GM19468 (cell line): Measurements from ENCODE around the gene PARD6B.
"Not testable (repeated sequence)": the region's sequence is repeated elsewhere in the genome, so short reads cannot be mapped to it uniquely, and the experiment has no call there.

Source experiments
- ATAC-seq: cut with Tn5 transposase; IDR thresholded peaks from one replicate; pipeline ENCODE4 v1.9.1; 2021; ENCODE audit warnings: mild to moderate bottlenecking, moderate library complexity, moderate number of reproducible peaks; ENCODE audit not compliant: unreplicated experiment; ENCODE audit errors: extremely low read depth

Gene PARD6B

GRCh38 chr20:50794181-50794845, 62.9 kb downstream of the PARD6B start:
- no peak for ATAC-seq

GRCh38 chr20:50794846-50795634, 63.7 kb downstream of the PARD6B start, which contains the start of gene BCAS4:
Gene BCAS4, plus strand, starts transcription at chr20:50795061. Its CDS starts 23 bp downstream, at chr20:50795084.
- ATAC-seq = peak; percentile 38

GRCh38 chr20:50797142-50797541, 65.8 kb downstream of the PARD6B start:
- ATAC-seq = no peak

- no peak for ATAC-seq
These were observed 67.3 kb downstream of the PARD6B start for GRCh38 chr20:50798650-50799049.

- no peak for ATAC-seq
These were observed 68.0 kb downstream of the PARD6B start for GRCh38 chr20:50799176-50799889.

- peak; percentile 53 for ATAC-seq
These were observed 68.6 kb downstream of the PARD6B start for GRCh38 chr20:50799890-50800550.

- not testable (repeated sequence) for ATAC-seq
These were observed 69.8 kb downstream of the PARD6B start for GRCh38 chr20:50800986-50801746.

GRCh38 chr20:50801747-50802125, 70.4 kb downstream of the PARD6B start:
- ATAC-seq = no peak

GRCh38 chr20:50802289-50802688, 70.9 kb downstream of the PARD6B start:
- ATAC-seq = no peak

GRCh38 chr20:50804437-50805348, 73.3 kb downstream of the PARD6B start:
- no peak for ATAC-seq

- no peak for ATAC-seq
These were observed 73.9 kb downstream of the PARD6B start for GRCh38 chr20:50805349-50805684.

GRCh38 chr20:50806126-50806768, 74.9 kb downstream of the PARD6B start:
- no peak for ATAC-seq
